Endothelial cell of umbilical vein (primary cell): ENCODE results near the gene ZNF438. TPM values are rescaled to one million over a fixed set of nuclear protein-coding genes. Genes with fewer than 3 reads are reported as not detected.

Source experiments
- BruUV-seq: library from RNA; stranded (reverse); fragments of 400-500 nt; replicated peaks from 2 replicates; lab custom pipeline; 2021; lab: Mats Ljungman, UMichigan
- CTCF ChIA-PET: fragments of 300-600, 350-600 bp; sonication (Branson Sonifier 250); formaldehyde crosslinking; loops from one replicate; lab custom pipeline; 2021; ENCODE audit warnings: antibody characterized with exemption, inconsistent platforms; lab: Charles Lee
- POLR2A ChIA-PET: fragments of 300-600, 350-600 bp; sonication (Branson Sonifier 250); formaldehyde crosslinking; loops from one replicate; lab custom pipeline; 2021; ENCODE audit warnings: antibody characterized with exemption, inconsistent platforms; lab: Charles Lee
- DNase-seq: peaks from one replicate; pipeline ENCODE4 v3.0.0-alpha.2; 2011; ENCODE audit warnings: low read depth, low spot score
- FAIRE-seq: peaks from 2 replicates; lab custom pipeline; 2011; peaks lifted over from hg19 to GRCh38; lab: Jason Lieb, UNC
- H2AFZ ChIP-seq: 2 replicates; pipeline ENCODE4 v1.6.0; 2012; ENCODE audit warnings: low read depth, low read length, control low read depth, inconsistent platforms
- H3K27ac ChIP-seq: 2 replicates; pipeline ENCODE4 v1.5.1; 2011; ENCODE audit warnings: low read depth, mild to moderate bottlenecking, control low read depth, low read length, moderate library complexity; ENCODE audit not compliant: insufficient read depth
- H3K27me3 ChIP-seq, 2 experiments: 2 replicates each; pipeline versions ENCODE4 v1.6.0 to v1.6.1; 2011; ENCODE audit warnings: low read length in 2 of 2, mixed read lengths in 1 of 2; ENCODE audit not compliant: control insufficient read depth in 2 of 2, insufficient read depth in 2 of 2
- H3K36me3 ChIP-seq, 2 experiments: 2 replicates in 1 of 2; 3 replicates in 1 of 2; pipeline ENCODE4 v1.5.1; 2011; ENCODE audit warnings: low read length in 2 of 2, mild to moderate bottlenecking in 1 of 2, moderate library complexity in 1 of 2; ENCODE audit not compliant: control insufficient read depth in 2 of 2, insufficient read depth in 2 of 2; ENCODE audit errors: extremely low read depth in 1 of 2
- H3K4me1 ChIP-seq: 3 replicates; pipeline ENCODE4 v1.5.1; 2011; ENCODE audit warnings: mild to moderate bottlenecking, low read length; ENCODE audit not compliant: control insufficient read depth, insufficient read depth; ENCODE audit errors: extremely low read depth
- H3K4me2 ChIP-seq: 2 replicates; pipeline ENCODE4 v1.6.1; 2011; ENCODE audit warnings: low read length, control low read depth, mixed read lengths; ENCODE audit not compliant: insufficient read depth
- H3K4me3 ChIP-seq, 3 experiments: fragments of 200-600 bp in 1 of 3; sonication (generic), shearing (Covaris generic) in 1 of 3; replicated peaks in 1 of 3; 2 replicates each; pipeline ENCODE4 v1.5.1; 2011 to 2016; ENCODE audit warnings: control low read depth in 3 of 3, low read length in 3 of 3, mild to moderate bottlenecking in 2 of 3, inconsistent platforms in 1 of 3, low read depth in 1 of 3, moderate library complexity in 1 of 3; ENCODE audit not compliant: insufficient read depth in 1 of 3
- H3K79me2 ChIP-seq: 2 replicates; pipeline ENCODE4 v1.6.0; 2012; ENCODE audit warnings: low read length, inconsistent platforms; ENCODE audit not compliant: control insufficient read depth, insufficient read depth
- H3K9ac ChIP-seq: replicated peaks from 2 replicates; pipeline ENCODE3; 2011; ENCODE audit warnings: low read length, control low read depth; ENCODE audit not compliant: insufficient read depth; ENCODE audit errors: extremely low read depth
- H3K9me1 ChIP-seq: replicated peaks from 3 replicates; pipeline ENCODE4 v1.6.0; 2011; ENCODE audit warnings: mild to moderate bottlenecking, low read length; ENCODE audit not compliant: control insufficient read depth, insufficient read depth; ENCODE audit errors: extremely low read depth
- H3K9me3 ChIP-seq: replicated peaks from 2 replicates; pipeline ENCODE4 v1.5.1; 2012; ENCODE audit warnings: low read length, inconsistent platforms; ENCODE audit not compliant: control insufficient read depth, insufficient read depth
- H4K20me1 ChIP-seq: replicated peaks from 2 replicates; pipeline ENCODE3; 2011; ENCODE audit warnings: mild to moderate bottlenecking, low read length; ENCODE audit not compliant: control insufficient read depth, insufficient read depth; ENCODE audit errors: extremely low read depth
- CTCF ChIP-seq, 2 donors: IDR thresholded peaks; 1 replicate in 1 of 2; 2 replicates in 1 of 2; pipeline ENCODE4 v1.5.1; 2011; ENCODE audit warnings: low read length in 2 of 2, mild to moderate bottlenecking in 2 of 2, moderate library complexity in 2 of 2, control low read depth in 1 of 2, inconsistent platforms in 1 of 2, low read depth in 1 of 2; ENCODE audit not compliant: insufficient read depth in 1 of 2; ENCODE audit errors: extremely low read depth in 1 of 2
- EZH2 ChIP-seq: IDR thresholded peaks from 2 replicates; pipeline ENCODE4 v1.6.1; 2012; ENCODE audit warnings: borderline replicate concordance, low read depth, mild to moderate bottlenecking, moderate library complexity, low read length, inconsistent platforms; ENCODE audit not compliant: severe bottlenecking
- FOS ChIP-seq: IDR thresholded peaks from 2 replicates; pipeline ENCODE4 v1.6.1; 2011; ENCODE audit warnings: mild to moderate bottlenecking, low read length, moderate library complexity, borderline replicate concordance; ENCODE audit not compliant: insufficient read depth
- GATA2 ChIP-seq: IDR thresholded peaks from 2 replicates; pipeline ENCODE4 v1.7.0; 2011; ENCODE audit warnings: low read depth, mild to moderate bottlenecking, moderate library complexity, mixed read lengths, low read length; ENCODE audit not compliant: insufficient read length, insufficient read depth
- JUN ChIP-seq: IDR thresholded peaks from 2 replicates; pipeline ENCODE4 v1.6.1; 2011; ENCODE audit warnings: borderline replicate concordance, low read depth; ENCODE audit not compliant: insufficient read length, insufficient read depth
- MAX ChIP-seq: IDR thresholded peaks from 2 replicates; pipeline ENCODE4 v1.6.1; 2011; ENCODE audit not compliant: insufficient read depth, insufficient read length
- MYC ChIP-seq: IDR thresholded peaks from one replicate; pipeline ENCODE4 v1.6.1; 2011; ENCODE audit warnings: mild to moderate bottlenecking, low read depth, low read length
- POLR2AphosphoS5 ChIP-seq: IDR thresholded peaks from 2 replicates; pipeline ENCODE4 v1.6.1; 2012; ENCODE audit warnings: low read depth, mild to moderate bottlenecking, control low read depth, low read length, moderate library complexity; ENCODE audit not compliant: insufficient read depth
- dilution Hi-C: fragments of 300-500 bp; cut with MboI; formaldehyde crosslinking; loops from one replicate; pipeline ENCODE4 v1.15.0; 2019; ENCODE audit warnings: low sequenced_read_pairs; ENCODE audit not compliant: extremely low pct_ligation_motif_present
- intact Hi-C: fragments of 100-400 bp; cut with micrococcal nuclease; formaldehyde crosslinking; loops from one replicate; pipeline ENCODE4 v1.10.0; 2022
- polyA plus RNA-seq, 4 experiments: library from polyadenylated mRNA; depleted of rRNA in 3 of 4; stranded (reverse) in 3 of 4; unstranded in 1 of 4; fragments of >200 nt; gene quantifications; 2 replicates each; pipeline versions ENCODE4 v1.2.1 to v1.2.3, GENCODE V29; 2011 to 2012; ENCODE audit warnings: missing spikeins in 1 of 4
- total RNA-seq: library from RNA; stranded (reverse); gene quantifications from 2 replicates; pipeline ENCODE4 v1.2.3, GENCODE V29; 2021

ZNF438 gene
- total and polyA plus RNA-seq, 2 donors (not counting 3 experiments of a cell fraction or from before 2014, with no cell fraction given) = 7.2 to 15.1 TPM

- no peaks in the 10 kb centered on the region for H3K9me3 ChIP-seq
- POLR2A ChIA-PET = no interaction called here
- H3K4me3 ChIP-seq = no peak overlapping the region
- dilution Hi-C loops (no loop called here), intact Hi-C loops (no loop called here)
- H3K4me1 ChIP-seq = peaks cover 23% of the 10 kb centered on the region
- H3K79me2 ChIP-seq = no peaks in the 10 kb centered on the region
- no TSS peak for BruUV-seq
- CTCF ChIA-PET = no interaction called here
- peak overlapping the region; percentile 27 for H2AFZ ChIP-seq
- H3K9ac ChIP-seq = no peak overlapping the region
- H3K9me1 ChIP-seq = no peaks in the 10 kb centered on the region
- H3K4me2 ChIP-seq = no peak overlapping the region
- H3K36me3 ChIP-seq = no peaks in the 10 kb centered on the region
- no peak overlapping the region for H3K27ac ChIP-seq
- TF ChIP-seq MAX = no peak
- TF ChIP-seq FOS = no peak
- peak; percentile 45 for TF ChIP-seq GATA2
- TF ChIP-seq EZH2 = no peak
- H4K20me1 ChIP-seq = no peaks in the 10 kb centered on the region
- no peak for DNase-seq
- no peaks in the 10 kb centered on the region for H3K27me3 ChIP-seq
- peak; percentile 76 for FAIRE-seq
Observed at GRCh38 chr10:31070025-31070424, 38.4 kb upstream of the ZNF438 start.

GRCh38 chr10:31069411-31069810, 37.7 kb upstream of the ZNF438 start:
- Histone ChIP-seq H2AFZ (no peak overlapping the region), H3K79me2 (no peaks in the 10 kb centered on the region), H3K9me1 (no peaks in the 10 kb centered on the region), H3K36me3 (no peaks in the 10 kb centered on the region), H3K9ac (no peak overlapping the region), H3K4me1 (peaks cover 19% of the 10 kb centered on the region), H3K4me3 (no peak overlapping the region), H3K27me3 (no peaks in the 10 kb centered on the region), H3K4me2 (no peak overlapping the region), H4K20me1 (no peaks in the 10 kb centered on the region), H3K9me3 (no peaks in the 10 kb centered on the region), H3K27ac (no peak overlapping the region)
- BruUV-seq = no TSS peak
- TF ChIP-seq EZH2 = no peak
- no peak for TF ChIP-seq FOS
- no peak for TF ChIP-seq GATA2
- no peak for TF ChIP-seq JUN
- no peak for TF ChIP-seq CTCF (IDR thresholded peaks at IDR 0.05; ENCODE audit: extremely low read depth in 1 of 2, insufficient read depth in 1 of 2, low read depth in 1 of 2, low read length in 2 of 2)
- TF ChIP-seq MAX = no peak
- TF ChIP-seq MYC = no peak
- TF ChIP-seq POLR2AphosphoS5 = no peak
- ChIA-PET CTCF (no interaction called here), POLR2A (no interaction called here)
- intact Hi-C loops = no loop called here
- dilution Hi-C loops = no loop called here
- no peak for DNase-seq
- no peak for FAIRE-seq
